IPS-NIHi7 (cell line): Measurements from ENCODE around the gene NLRP9.
A peak's percentile ranks its signal among the peaks of the same experiment; 100 is the strongest.

Source experiments
- DNase-seq: peaks from one replicate; pipeline ENCODE4 v3.0.0; 2012; ENCODE audit warnings: mixed read lengths; ENCODE audit errors: extremely low spot score

Gene NLRP9

DNA sequence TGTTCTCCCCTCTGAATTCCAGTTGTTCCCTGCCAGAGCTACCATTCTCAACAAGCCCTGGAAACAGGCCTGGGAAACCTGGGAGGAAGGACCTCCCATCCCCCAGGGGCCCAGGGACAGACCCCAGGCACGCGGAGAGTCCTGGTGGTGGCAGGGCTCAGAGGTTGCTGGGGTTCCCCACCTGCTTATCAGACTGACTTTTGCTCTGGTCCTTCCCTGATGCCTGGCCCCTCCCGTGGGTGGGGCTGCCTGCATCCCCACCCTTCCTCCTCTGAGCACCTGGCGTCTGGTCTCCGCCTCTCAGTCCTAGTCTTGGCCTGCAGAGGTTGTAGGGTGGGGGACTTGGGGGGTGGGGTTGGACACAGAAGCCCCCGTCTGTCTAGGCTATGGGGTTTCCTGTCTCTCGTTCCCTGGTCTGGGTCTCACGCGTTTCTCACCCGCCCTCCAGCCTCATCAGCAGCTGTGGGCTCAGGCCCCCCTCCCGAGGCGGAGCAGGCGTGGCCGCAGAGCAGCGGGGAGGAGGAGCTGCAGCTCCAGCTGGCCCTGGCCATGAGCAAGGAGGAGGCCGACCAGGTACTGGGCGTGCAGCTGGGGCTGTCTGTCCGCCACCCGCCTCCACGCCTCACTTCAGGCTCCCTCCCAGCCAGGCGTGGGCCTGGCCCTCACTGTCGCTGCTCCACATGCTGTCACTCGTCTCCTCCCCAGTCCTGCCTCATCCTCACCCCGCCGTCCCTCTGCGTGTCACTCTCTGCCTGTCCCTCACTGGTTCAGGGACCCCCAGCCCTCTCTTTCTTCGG lies 49.6 kb downstream of the NLRP9 start:
- no peak for DNase-seq

DNA sequence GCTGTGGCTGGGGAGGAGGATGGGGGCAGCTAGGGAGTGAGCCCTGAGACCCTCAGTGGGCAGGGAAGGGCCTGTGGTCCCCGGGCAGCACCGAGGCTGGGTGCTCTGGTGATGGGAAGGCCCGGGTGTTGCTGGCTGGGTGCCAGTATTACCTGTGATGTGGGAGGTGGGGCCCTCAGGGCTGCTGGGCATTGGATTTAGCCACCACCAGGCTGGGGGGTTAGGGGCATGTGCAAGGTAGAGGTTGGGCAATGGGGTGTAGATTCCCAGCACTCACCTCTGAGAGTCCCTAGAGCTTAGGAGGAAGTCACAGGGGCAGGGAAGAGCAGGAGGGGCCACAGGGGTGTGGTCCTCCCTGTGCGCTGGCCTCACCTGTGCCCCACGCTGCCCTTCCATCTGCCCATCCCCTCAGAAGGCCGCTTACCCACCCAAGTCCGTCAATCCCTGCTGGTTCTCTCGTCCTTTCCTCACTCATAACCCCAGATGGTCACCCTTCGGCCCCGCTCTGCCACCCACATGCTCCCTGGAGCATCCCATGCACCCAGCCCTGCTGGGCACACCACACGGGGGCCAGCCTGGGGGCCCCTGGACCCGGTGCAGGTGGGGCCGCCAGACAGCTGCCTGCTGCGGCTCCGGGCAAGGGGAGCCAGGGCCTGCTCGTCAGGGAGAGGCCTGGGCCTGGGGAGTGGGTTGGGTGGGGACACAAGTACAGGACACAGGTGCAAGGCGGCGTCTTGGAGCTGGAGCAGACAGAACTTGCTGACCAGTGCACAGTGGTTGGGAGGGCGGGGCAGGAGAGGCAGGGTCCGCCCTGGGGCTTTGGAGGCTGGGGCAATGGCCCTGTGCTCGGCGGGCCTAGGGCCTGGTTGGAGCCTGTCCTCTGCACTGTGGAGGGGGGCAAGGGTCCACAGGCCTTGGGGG lies 50.7 kb downstream of the NLRP9 start:
- no peak for DNase-seq

DNA sequence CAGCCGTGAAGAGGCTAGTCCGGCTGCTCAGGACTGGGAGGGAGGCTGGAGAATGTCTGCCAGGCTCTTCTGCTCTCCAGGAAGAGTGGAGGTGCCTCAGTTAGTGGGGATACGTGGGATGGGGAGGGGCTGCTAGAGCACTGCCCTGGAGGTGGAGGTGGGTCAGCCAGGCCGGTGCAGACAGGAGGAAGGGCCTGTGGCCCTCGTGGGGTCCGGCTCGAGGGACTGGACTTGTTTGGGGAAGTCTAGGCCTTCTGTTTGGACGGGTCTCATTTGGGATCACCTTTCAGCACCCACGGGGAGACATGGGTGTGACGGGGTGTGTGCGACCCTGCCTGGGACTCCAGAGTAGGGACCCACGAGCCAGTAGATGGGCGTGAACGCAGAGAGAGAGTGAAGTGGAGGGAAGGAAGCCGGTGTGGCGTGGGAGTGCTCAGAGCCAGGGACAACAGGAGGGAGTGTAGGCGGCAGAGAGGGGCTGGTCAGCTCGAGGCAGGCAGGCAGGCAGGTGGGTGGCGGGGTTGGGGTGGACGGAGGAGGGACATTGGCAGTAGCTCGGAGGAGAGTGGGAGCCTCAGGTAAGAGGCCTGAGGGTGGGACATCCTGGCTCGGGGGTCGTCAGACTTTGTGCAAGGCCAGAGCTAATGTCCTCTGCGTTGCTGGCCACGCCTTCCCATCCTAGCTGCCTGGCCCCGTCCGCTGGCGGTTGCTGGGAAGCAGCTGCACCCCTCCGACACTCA lies 51.7 kb downstream of the NLRP9 start:
- DNase-seq: no peak

DNA sequence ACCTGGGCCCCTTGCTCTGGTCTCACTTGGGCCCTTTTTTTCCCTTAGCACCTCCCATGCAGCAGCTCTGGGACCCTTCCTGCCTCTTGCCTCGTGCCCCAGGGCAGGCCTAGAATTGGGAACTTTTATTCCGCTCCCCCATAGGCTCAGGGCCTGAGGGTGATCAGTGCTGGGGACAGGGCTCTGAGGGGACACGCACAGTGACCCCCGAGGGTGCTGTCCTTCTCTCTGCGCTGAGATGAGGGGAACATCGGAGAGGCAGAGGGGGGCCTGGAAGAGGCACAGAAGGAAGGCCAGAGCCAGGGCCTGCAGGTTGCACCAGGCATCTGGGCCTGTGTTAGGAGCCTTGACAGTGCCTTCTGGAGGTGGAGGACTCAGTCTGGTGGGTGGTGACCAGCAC lies 52.4 kb downstream of the NLRP9 start:
- DNase-seq: no peak

DNA sequence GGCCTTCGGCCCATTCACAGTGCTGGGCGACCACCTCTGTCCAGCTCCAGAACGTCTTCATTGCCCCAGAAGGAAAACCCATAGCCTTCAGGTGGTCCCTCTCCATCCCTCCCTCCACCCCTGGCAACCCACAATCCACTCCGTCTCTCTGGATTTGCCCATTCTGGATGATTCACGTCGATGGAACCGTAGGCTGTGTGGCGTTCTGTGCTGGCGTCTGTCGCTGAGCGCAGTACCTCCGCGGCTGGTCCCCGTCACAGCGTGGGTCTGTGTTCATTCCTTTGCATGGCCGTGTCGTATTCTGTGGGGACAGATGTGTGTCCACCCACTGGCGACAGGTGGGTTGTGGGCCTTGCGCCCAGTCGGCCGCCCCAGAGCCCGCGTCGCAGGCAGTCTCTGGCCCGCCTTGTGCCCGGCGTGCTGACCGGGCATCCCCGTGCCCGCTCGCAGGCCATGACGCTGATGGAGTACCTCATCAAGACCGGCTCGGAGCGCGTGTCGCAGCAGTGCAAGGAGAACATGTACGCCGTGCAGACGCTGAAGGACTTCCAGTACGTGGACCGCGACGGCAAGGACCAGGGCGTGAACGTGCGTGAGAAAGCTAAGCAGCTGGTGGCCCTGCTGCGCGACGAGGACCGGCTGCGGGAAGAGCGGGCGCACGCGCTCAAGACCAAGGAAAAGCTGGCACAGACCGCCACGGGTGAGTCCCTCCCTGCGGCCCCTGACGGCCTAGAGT lies 53.1 kb downstream of the NLRP9 start:
- DNase-seq: no peak

DNA sequence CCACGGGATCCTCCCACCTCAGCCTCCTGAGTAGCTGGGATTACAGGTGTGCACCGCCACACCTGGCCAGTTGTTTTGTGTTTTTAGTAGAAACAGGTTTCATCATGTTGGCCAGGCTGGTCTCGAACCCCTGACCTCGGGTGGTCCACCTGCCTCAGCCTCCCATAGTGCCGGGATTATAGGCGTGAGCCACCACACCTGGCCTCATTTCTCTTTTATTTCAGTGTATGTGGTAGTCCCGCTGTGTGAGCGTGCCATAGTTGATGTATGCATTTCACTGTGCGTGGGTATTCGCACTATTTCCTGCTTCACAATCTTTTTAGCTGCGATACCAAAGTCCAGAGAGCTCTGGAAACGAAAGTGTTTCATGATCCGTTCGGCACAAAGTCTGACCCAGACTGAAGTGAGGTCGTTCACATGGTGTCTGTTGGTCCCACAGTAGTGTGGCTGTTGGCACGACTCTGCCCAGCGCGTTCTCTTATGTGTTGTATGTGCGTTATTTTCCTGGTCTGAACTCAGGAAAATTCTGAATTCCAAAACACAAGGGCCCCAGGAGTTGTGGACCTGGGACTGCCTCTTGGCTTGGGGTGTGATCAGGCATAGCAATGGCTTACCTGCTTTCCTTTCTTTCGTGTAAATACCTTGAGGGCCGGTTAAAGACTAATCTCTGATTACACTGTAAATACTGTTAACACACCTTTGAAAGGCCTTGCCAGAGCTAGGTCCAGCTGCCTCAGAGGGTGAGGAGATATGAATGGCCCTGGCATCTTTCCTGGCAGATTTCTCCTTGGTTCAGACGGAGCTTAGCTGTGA lies 54.5 kb downstream of the NLRP9 start:
- no peak for DNase-seq

DNA sequence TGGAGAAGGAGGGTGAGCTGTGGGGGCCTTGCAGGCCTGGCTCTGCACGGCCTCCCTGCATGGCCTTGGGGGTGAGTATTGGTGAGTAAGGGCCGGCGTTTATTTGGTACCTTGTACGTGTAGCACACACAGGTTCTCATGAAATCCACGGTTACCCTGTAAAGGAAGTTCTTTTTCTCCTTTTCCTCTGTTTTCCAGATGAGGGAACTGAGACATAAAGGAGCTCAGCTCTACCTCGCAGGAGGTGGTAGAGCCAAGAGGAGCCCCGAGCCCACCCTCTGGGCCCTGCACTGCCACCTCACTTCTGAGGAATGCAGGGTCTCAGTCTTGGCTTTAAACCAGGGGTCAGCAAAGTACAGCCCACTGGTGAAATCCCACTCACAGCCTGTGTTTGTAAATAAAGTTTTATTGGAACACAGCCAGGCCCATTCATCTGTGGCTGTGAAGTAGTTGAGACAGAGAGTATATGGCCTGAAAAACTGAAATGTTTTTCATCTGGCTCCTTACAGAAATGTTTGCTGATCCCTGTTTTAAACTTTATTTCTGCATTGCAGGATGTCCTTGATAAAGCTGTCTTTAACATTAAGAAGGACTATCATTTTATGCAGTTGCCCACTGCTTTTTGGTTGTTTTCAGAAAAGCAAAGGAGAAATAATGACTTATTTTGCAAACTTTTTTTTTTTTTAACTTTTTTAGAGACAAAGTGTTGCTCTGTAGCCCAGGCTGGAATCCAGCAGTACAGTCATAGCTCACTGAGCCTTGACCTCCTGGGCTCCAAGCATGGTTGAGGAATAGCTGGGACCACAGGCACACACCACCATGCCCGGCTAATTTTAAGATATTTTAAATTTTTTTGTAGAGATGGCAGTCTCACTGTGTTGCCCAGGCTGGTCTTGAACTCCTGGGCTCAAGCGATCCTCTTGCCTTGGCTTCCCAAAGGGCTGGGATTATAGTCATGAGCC lies 56.8 kb downstream of the NLRP9 start:
- DNase-seq: no peak

DNA sequence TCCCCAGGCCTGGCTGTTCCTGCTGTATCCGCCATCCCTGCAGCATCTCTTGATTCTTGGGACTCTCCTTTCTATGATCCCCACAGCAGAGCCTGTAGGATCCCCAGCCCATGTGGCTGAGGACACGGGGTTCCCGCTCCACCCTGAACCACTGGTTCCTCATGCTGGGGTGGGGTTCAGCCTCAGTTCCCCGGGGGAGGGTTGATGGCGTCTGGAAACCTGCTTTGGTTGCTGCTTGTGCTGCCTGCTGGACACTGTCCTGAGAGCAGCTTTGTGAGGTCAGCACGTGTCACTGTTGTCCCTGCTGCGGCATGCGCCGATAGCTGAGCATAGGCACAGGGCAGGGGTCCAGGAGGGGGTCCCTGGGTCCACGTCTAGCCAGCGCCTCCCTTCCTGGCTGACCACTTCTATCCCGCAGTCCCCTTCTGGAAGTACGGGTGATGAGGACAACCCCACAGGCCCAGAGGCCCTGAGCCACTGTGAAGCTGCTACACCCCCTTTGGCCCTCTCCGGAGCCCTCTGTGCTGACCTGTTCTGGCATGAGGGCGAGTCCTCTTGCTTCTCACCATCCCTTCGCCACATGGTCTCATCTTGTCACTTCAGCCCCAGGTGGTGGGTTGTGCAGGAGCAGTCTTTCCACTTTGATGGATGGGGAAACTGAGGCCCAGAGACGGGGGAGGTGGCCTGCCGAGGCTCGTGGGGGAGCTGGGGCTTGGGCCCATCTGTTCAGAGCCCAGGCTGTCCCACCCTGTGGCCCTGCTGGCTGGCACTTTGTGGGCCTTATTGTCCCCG lies 57.7 kb downstream of the NLRP9 start:
- DNase-seq: no peak

DNA sequence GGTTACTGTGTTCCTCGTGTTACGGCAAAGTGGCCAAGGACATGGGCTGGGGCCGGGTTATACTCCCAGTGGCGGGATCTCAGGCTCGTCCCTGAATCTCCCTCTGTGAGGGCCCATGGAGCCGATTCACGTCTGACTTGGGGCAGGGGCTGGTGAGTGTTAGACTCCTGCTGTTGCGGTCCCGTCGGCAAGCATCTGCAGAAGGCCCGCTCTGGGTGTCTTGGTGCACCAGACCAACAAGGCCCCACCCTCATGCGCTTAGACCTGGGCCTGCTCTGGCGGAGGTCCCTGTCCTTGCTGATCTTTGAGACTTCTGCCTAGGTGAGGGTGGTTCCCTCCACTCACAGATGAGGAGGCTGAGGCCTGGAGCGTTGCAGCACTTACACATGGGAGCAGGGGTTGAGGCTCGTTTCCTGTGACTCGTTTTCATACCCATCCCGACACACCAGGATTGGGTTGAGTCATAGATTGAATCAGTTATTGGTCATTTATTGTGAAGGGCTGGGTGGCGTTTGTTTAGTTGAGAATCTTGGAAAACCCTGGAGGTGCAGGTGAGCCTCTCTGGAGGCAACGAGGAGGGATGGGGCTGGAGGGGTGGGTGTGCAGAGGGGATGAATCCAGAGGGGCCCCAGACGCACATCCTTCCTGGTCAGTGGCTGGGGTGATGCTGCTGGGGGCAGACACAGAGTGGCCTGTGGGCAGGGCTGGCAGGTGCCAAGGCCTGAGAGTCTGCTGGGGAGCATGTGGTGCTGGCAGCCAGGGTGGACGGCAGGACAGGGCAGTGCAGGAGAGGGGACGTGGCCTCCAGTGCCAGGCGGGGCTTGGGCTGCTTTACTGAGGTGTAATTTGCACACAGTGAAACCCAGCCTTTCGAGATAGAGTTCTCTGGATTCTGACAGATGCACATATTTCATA lies 58.6 kb downstream of the NLRP9 start:
- no peak for DNase-seq

DNA sequence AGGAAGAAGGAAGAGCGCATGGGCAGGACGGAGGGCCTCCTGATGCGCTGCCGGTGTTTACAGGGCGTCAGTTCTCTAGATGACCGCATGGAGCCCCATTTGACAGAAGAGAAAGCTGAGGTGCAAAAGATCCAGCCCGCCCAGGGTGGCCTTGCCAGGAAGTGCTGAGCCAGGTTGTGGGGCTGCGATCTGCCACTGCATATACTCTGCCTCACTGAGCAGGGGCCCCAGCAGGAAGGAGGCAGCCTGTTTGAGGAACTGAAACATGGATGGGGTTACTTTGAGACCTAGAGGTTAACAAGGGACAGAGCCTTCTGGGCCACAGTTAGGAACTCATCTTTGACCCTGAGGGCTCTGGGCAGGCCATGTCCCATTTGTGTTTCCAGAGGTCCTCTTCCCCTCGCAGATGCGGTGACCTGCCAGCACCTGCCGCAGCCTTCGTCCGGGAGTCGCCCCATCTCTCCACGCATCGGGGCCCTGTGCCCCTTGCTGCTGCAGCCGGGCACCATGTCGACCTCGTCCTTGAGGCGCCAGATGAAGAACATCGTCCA lies 60.0 kb downstream of the NLRP9 start:
- DNase-seq: no peak

DNA sequence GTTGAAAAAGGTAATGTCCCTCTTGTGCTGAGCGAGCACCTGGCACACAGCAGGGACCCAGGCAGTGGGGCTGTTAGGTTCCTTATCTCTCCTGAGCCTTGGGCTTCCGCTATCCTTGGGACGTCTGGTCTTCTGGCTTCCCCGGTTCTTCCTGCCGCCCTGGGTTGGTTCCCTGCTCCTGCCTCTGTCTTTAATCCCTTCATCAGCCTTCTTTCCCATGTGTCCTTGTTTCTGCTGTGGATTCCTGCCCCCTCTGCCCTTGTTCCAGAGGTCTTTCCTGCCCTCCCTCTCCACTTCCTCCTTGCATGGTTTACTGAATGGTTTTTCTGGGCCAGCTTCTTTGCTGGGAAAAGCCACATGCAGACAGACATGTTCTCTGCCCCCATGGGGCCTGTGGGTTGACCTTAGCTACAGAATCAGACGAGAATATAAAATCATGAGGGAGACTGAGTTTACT lies 60.6 kb downstream of the NLRP9 start:
- no peak for DNase-seq

DNA sequence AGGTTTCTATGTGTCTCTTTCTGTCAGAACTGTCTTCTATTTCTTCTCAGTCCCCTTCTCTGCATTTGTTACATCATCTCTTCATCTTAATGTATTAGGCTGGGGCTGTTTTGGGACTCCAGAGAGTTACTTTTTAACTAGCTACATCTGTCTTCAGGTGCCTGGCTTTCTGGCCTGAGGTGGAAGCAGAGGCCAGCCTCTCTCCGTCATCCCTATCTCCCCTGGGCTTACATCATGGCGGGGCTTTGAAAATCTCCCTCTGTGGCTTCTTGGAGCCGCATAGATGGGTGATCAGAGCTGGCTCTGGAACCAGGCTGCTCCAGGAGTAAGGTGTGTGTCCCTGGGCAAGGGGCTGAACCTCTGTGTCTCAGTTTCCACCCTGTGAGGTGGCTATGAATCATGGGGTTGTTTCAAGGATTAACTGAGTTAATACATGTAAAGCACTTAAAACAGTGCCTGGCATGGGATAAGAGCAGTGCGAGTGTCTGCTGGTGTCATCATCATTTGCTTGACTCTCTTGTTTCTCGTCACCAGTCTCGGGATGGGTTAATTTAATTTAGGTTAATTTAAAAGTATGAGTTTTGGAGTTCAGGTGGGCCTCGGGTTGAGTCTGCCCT lies 61.2 kb downstream of the NLRP9 start:
- DNase-seq: no peak

DNA sequence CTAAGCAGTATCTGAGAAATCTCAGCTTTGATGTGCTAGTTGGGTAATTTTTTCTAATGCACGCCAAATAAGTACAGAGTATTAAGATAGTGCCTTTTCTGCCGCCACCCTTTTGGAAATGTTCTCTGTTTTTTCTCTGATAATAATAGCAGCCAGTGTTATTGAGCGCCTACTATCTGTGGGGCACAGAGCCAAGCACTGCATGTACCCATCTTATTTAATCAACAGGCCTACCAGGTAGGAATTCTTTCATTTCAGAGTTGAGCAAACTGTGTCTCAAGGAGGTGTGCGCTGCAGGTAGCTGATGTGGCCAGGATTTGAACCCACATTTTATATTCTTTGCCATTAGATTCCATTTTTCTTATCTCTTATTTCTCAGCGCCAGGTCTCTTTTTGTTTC lies 61.8 kb downstream of the NLRP9 start:
- no peak for DNase-seq

DNA sequence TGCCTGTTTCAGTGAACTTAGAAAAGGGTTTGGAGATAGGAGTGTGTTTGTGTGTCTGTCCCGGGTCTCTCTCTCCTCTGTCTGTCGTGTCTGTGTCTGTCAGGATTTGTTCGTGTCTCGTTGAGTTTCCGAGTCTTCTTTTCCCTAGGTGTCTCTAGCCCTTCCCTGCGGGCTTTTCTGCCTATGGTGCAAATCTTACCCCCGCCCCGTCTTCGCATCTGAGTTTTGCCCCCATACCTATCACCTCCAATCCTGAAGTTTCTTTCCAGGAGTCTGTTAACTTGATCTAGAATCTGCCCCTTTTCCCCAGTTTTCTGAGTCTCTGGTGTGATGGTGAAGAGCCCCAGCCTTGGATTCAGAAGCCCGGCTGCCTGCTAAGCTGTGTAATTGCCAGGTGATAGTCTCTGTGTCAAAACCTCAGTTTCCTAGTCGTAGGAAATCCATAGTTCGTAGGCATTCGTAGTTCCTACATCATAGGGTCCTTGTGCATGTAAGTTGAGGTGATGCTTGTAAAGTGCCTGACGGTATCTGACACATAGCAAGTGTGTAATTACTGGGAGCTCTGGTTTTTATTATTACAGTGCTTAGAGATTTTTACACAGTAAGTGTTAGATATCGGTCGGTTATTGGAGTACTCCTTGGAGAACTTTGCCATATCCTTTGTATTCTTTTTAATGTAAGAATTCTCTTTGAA lies 62.4 kb downstream of the NLRP9 start:
- DNase-seq: no peak

DNA sequence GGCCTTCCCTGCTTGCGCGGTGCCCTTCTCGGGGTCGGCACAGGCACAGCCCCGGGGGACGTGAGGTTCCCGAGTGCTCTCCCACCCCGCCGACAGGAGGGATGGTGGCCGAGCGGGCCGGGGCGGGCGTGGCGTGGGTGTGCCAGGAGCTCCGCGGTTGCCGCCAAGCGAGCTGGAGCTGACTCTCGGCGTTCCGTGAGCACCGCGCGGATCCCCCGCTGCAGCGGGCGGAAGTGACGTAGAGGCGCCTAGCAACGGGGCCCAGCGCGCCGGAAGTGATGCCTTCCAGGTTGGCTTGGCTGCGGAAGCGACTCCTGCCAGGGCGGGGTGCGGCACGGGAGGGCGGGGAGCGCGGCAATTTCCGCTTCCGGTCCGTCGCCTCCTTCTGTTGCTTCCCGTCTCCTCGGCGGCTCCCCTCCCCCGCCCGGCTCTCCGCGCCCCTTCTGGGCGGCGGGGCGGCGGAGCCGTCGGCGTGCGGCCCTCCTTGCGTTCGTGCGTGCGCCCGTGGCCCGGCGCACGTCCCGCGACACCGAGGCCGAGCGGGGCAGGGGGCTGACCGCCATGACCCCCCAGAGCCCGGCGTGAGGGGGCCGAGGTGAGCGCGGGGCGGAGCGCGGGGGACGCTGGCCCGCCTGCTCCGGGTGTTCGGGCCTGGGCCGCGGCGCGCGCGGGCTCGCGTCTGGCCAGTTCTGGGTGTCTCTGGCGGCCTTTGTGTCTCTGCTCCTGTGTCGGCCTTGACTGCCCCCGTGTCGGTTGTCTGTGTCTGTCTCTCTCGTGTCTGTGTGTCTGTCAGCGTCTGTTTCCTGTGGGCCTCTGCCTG lies 63.2 kb downstream of the NLRP9 start, which contains the start of gene EPN1:
Gene EPN1, plus strand, starts transcription at position 386 of the 820 bp plus-strand sequence. CDS start 3,402 bp downstream, outside the sequence.
- peak; percentile 98 for DNase-seq
